Stimulated activated CD8-positive, alpha-beta memory T cell treated with anti-CD3 and anti-CD28 coated beads, Interleukin-2, amount 100 ng/mL, for 1 hour (primary cell): Measurements from ENCODE around the gene ZNF385B.

Experiments used
- DNase-seq, 2 donors: peaks; one replicate each; pipeline ENCODE4 v3.0.0-alpha.2; 2020; ENCODE audit warnings: low read depth in 2 of 2

Gene ZNF385B

GRCh38 chr2:179856205-179856604 is 5.2 kb downstream of the ZNF385B start:
- DNase-seq: no peak

DNA sequence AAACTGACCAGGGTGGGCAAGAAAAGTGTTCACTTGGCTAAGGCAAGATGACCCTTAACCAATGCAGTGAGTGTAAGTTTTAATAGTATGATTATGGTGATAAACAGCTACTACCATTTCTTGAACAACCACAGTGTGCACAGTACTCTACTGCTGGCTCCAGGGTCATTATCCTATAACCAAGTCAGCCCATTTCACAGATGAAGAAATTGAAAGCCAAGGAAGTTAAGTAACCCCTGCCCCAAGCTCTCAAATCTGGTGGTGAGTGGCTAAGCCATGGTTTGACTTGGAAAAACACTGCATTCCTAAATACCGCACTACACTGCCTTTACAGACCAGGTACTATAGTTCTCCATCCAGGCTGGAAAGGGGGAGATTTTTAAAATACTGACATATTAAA is 5.7 kb downstream of the ZNF385B start:
- no peak for DNase-seq

DNA sequence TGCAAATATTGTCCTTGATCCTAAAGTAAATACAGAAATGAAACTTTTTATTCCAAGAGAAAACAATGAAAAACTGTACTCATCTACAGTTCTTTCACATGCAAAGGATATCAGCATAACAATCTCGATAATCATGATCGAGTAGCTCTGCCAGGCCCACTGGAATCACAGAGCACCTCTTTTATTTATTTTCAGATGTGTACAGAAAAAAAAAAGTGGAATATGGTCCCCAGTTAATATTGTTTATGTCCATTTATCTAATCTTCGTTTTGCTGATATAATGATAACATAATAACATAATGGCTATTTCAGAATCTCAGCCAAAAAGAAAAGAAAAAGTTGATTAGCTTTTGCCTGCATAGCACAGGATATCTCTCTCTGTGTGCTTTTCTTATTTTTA is 6.5 kb downstream of the ZNF385B start:
- DNase-seq: no peak

DNA sequence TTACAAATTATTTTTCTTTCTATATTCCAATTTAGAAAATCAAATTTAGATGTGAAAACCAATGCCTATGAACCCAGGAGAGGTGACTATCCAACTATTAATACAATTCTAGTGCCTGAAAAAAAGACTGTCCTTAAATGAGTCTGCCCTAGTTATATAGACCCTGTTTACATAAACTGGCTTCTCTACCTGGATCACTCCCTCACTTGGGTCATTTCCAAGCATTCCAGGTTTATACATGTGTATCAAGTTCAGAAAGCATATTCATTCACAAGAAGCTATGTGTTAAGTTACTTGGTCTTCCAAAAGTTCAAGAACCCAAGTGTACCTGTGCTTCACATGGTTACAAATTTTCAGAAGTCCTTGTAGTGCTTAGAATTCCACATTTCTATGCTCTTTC is 8.3 kb downstream of the ZNF385B start:
- no peak for DNase-seq

GRCh38 chr2:179850188-179850587 is 11.2 kb downstream of the ZNF385B start:
- no peak for DNase-seq

GRCh38 chr2:179849719-179850118 is 11.7 kb downstream of the ZNF385B start:
- DNase-seq: no peak

GRCh38 chr2:179843541-179843940 is 17.9 kb downstream of the ZNF385B start:
- no peak for DNase-seq

DNA sequence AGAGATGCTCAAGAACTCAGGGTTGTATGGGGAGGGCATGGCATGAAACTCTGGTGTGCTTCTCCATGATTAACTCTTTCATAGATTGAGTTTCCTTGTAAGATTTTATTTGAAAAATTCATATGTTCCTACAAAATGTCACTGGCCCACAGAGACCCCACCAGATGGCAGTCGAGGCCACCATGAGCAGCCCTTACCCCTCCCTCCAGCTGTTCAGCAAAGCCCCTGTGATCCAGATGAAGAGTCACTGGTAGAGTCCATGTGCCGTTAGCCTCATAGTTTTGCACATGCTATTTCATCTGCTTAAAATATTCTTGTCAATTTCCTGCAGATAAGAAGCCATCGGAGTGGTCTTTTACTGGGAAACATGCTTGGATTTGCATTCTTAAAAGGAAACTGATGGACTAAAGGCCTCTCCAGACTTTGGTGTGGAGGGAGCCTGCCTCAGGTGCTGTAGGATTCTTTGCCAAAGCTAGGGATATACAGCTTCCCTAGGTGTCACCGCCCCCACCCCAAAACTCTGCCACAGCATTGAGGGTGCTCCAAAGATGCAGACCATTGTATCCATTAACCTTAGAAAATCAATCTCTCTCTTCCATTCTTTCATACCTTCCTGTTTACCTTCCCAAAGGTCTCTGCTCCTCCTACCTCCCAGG is 18.8 kb downstream of the ZNF385B start:
- no peak for DNase-seq

GRCh38 chr2:179840840-179841239 is 20.6 kb downstream of the ZNF385B start:
- no peak for DNase-seq

DNA sequence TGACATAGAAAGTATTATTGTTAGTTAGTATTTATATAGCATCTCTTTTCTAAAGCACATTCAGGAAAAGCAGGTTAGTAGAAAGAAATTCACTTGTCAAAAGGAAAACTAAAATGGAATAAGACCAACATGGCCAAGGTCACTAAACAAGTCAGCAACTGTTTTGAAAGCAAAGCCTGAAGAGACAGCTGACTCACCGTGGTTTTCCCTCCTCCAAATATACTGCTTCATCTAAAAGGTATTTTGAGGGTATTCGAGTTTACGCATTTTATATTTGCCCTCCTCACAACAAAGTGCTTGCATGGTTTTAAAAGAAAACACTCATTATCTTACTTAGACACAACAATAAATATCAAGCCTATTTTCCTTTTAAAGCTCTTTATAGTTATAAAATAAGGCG is 24.0 kb downstream of the ZNF385B start:
- DNase-seq: no peak

DNA sequence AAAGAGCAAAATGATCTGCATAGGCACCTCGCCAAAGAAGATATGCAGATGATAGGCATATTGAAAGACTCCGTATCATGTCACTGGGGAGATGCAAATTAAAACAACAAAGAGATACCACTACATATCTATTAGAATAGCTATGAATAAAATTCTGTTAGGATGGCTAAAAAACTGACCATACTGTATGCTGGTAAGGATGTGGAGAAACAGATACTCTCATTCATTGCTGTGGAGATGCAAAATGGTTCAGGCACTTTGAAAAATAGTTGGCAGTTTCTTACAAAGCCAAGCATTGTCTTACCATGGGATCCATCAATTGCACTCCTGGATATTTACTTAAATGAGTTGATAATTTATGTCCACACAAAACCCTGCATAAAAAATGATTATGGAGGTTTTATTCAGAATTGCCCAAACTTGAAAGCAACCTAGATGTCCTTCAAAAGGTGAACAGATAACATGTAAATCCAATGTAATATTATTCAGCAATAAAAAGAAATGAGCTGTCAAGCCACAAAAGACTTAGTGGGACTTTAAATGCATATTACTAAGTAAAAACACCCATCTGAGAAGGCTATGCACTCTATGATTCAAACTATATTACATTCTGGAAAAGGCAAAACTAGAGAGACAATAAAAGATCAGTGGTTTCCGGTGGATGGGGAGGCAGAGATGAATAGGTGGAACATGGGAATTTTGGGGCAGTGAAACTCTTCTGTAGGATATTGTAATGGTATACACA is 31.2 kb downstream of the ZNF385B start:
- no peak for DNase-seq

- no peak for DNase-seq
These were observed 35.1 kb downstream of the ZNF385B start for GRCh38 chr2:179826297-179826696.

DNA sequence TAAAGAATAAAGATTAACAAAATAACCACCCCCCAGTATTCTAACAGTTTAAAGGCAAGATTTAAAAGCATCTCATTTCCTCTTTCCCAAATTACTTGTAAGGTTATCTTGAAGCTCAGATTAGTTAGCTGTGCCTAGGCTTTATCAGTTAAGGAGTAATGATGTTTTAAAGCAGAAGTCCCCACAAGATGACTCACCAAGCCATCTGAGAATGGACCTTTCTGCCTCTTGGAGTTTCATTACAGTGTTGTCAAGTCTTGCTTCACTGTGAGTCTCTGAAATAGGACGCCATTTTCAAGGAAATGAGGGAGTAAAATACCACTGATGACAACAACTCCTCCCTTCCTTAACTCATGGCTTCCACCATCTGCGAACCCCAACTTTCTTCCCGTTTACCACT is 35.9 kb downstream of the ZNF385B start:
- DNase-seq: no peak

DNA sequence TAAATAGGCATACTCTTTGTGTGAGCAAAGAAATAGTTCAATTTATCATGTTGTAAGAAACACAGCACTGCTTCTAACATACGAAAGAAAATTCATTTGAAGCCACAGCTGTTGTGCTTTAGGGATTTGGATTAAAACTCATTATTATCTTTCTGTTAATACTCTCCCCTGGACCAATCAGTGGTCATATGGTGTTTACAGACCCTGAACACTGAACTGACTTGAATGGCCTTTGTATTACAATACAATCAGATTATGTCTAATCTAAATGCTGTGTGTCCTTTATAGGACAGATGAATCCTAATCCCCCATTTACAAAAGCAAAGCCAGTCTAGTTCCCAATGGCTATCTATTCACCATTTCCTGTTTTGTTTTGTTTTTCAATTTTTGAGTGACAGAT is 36.5 kb downstream of the ZNF385B start:
- DNase-seq: no peak

- DNase-seq: no peak
These were observed 38.9 kb downstream of the ZNF385B start for GRCh38 chr2:179822540-179822939.

- no peak for DNase-seq
These were observed 42.9 kb downstream of the ZNF385B start for GRCh38 chr2:179818546-179818945.

GRCh38 chr2:179817181-179817841 is 44.1 kb downstream of the ZNF385B start:
- DNase-seq: no peak

DNA sequence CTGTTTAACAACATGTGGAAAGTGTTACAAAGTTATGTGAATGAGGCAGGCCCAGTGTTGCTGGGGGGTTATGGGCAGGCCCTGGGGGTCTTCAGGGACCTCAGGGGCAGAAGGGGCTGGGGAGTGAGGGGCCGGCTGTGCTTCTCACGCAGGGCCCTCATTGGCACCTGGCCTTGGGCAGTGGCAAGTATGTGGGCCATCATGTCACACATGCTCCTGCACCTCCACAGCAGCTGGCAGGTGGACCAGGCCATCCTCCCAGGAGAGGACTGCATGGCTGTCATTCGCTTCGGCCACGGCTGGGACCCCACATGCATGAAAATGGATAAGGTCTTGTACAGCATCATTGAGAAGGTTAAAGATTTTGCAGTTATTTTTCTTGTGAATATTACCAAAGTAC is 47.4 kb downstream of the ZNF385B start:
- DNase-seq: no peak

DNA sequence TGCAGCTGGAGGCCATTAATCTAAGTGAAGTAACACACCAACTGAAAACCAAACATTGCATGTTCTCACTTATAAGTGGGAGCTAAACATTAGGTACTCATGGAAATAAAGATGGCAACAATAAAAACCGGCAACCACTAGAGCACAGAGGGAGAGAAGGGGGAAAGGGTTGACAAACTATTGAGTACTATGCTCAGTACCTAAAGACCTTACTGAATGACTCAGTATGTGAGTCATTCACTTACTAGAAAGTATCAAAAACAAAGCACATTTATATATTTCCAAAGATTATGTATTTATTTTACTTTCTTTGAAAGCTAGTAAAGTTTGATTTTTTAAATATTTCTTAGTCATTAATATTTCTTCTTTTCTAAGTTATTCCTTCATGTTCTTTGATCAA is 48.9 kb downstream of the ZNF385B start:
- DNase-seq: no peak

DNA sequence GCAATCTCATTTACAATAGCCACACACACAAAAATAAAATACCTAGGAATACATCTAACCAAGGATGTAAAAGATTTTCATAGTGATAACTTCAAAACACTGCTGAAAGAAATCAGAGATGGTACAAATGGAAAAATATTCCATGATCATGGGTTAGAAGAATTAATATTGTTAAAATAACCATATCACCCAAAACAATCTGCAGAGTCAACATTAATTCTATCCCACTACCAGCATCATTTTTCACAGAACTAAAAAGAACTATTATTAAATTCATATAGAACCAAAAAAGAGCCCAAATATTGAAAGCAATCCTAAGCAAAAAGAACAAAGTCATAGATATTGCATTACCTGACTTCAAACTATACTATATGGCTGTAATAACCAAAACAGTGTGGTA is 50.4 kb downstream of the ZNF385B start:
- no peak for DNase-seq

GRCh38 chr2:179809606-179810005 is 51.8 kb downstream of the ZNF385B start:
- DNase-seq: no peak

DNA sequence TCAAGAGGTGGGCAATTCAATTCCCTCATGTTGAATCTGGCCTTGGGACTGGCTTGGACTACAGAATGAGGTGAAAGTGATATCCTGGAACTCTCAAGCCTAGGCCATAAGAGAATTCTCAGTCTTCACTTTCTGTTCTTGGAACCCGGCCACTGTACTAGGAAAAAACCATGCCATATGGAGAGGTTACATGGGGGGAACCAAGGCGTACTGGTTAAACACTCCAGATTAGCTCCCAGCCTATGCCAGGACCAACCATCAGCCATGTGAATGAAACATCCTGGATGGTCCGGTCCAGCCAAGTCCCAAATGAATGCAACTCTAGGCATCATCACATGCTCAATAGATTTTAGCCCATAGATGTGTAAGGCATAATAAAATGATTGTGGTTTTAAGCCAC is 56.4 kb downstream of the ZNF385B start:
- no peak for DNase-seq

GRCh38 chr2:179804206-179804605 is 57.2 kb downstream of the ZNF385B start:
- DNase-seq: no peak
